Activated CD4-positive, alpha-beta T cell treated with anti-CD3 and anti-CD28 coated beads for 24 hours (primary cell): ENCODE data around the gene ALDH18A1.

Source experiments
- DNase-seq, 2 donors: peaks; one replicate each; pipeline ENCODE4 v3.0.0-alpha.2; 2020; ENCODE audit warnings: low read depth in 2 of 2

The ALDH18A1 gene

GRCh38 chr10:95556994-95557767, 99.3 kb downstream of the ALDH18A1 start:
- DNase-seq, result no peak
